ENCODE results near the gene SCAANT1.

DNA sequence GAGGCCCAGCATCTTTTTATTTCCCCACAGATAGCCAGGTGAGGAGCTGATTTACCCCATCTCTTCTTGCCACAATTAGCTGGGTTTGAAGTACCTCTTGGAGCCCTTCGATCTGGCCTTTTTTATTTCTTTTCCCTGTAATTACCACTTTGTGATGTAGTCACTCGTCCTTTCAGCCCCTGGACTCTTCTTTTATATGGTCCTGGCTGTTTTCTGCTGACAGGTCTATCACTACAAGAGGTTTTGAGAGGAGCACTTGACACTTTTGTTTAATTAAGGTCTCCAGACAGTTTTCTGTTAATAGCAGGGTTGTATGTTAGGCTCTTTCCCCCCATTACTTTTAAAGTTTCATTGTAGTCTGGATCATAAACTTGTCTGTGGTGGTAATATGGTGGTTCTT lies 36.7 kb downstream of the SCAANT1 start:
- TF ChIP-seq, protein P1, sequence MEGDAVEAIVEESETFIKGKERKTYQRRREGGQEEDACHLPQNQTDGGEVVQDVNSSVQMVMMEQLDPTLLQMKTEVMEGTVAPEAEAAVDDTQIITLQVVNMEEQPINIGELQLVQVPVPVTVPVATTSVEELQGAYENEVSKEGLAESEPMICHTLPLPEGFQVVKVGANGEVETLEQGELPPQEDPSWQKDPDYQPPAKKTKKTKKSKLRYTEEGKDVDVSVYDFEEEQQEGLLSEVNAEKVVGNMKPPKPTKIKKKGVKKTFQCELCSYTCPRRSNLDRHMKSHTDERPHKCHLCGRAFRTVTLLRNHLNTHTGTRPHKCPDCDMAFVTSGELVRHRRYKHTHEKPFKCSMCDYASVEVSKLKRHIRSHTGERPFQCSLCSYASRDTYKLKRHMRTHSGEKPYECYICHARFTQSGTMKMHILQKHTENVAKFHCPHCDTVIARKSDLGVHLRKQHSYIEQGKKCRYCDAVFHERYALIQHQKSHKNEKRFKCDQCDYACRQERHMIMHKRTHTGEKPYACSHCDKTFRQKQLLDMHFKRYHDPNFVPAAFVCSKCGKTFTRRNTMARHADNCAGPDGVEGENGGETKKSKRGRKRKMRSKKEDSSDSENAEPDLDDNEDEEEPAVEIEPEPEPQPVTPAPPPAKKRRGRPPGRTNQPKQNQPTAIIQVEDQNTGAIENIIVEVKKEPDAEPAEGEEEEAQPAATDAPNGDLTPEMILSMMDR (IDR thresholded peaks at IDR 0.05): no peak
- TF ChIP-seq ZFX (IDR thresholded peaks at IDR 0.05; ENCODE audit: borderline replicate concordance): no peak
